DND-41 (cell line): ENCODE measurements around the gene KRTDAP.

ENCODE experiments used
- ATAC-seq: fragments of 200-7000 bp; cut with Tn5 transposase; 3 replicates; pipeline ENCODE4 v1.9.1; 2021; ENCODE audit warnings: low read depth; ENCODE audit not compliant: insufficient read depth
- DNase-seq: peaks from one replicate; pipeline ENCODE4 v3.0.0-alpha.2; 2020
- H2AFZ ChIP-seq: 2 replicates; pipeline ENCODE4 v1.6.0; 2012; ENCODE audit warnings: low read depth, low read length
- H3K27ac ChIP-seq: 2 replicates; pipeline ENCODE4 v1.5.1; 2012; ENCODE audit warnings: low read length, inconsistent platforms
- H3K27me3 ChIP-seq: fragments of 200-600 bp; sonication (generic); 2 replicates; pipeline ENCODE4 v1.6.0; 2012; ENCODE audit warnings: low read length, mild to moderate bottlenecking, inconsistent platforms; ENCODE audit not compliant: insufficient read depth, poor library complexity
- H3K36me3 ChIP-seq: 2 replicates; pipeline ENCODE4 v1.5.1; 2012; ENCODE audit warnings: low read length, inconsistent platforms; ENCODE audit not compliant: insufficient read depth
- H3K4me1 ChIP-seq: 2 replicates; pipeline ENCODE4 v1.5.1; 2012; ENCODE audit warnings: mild to moderate bottlenecking, low read length; ENCODE audit not compliant: insufficient read depth
- H3K4me2 ChIP-seq: 2 replicates; pipeline ENCODE4 v1.6.0; 2012; ENCODE audit warnings: mild to moderate bottlenecking, moderate library complexity, low read length, inconsistent platforms; ENCODE audit not compliant: insufficient read depth
- H3K4me3 ChIP-seq, 2 experiments: fragments of 200-600 bp in 1 of 2; shearing (Covaris generic) in 1 of 2; 2 replicates each; pipeline ENCODE4 v1.5.1; 2012 to 2016; ENCODE audit warnings: inconsistent platforms in 2 of 2, low read length in 2 of 2, mild to moderate bottlenecking in 2 of 2, low read depth in 1 of 2, moderate library complexity in 1 of 2
- H3K79me2 ChIP-seq: 2 replicates; pipeline ENCODE4 v1.6.0; 2012; ENCODE audit warnings: low read length, inconsistent platforms; ENCODE audit not compliant: insufficient read depth
- H3K9ac ChIP-seq: 2 replicates; pipeline ENCODE4 v1.6.0; 2012; ENCODE audit warnings: low read depth, mild to moderate bottlenecking, inconsistent platforms, low read length, moderate library complexity
- H3K9me3 ChIP-seq: 2 replicates; pipeline ENCODE4 v1.5.1; 2012; ENCODE audit warnings: low read length, moderate library complexity, mild to moderate bottlenecking, inconsistent platforms; ENCODE audit not compliant: insufficient read depth, severe bottlenecking
- H4K20me1 ChIP-seq: 2 replicates; pipeline ENCODE4 v1.6.0; 2012; ENCODE audit warnings: low read length; ENCODE audit not compliant: insufficient read depth
- CTCF ChIP-seq: IDR thresholded peaks from 2 replicates; pipeline ENCODE4 v1.5.1; 2012; ENCODE audit warnings: borderline replicate concordance, low read length, moderate library complexity, mild to moderate bottlenecking; ENCODE audit not compliant: poor library complexity, severe bottlenecking; ENCODE audit errors: extremely low read depth
- EZH2 ChIP-seq: IDR thresholded peaks from 3 replicates; pipeline ENCODE4 v1.6.1; 2012; ENCODE audit warnings: borderline replicate concordance, low read depth, mild to moderate bottlenecking, moderate library complexity, low read length, inconsistent platforms; ENCODE audit not compliant: severe bottlenecking

Gene KRTDAP

GRCh38 chr19:35455616-35456201 is 34.6 kb downstream of the KRTDAP start:
- TF ChIP-seq CTCF (no peak), EZH2 (no peak)

DNA sequence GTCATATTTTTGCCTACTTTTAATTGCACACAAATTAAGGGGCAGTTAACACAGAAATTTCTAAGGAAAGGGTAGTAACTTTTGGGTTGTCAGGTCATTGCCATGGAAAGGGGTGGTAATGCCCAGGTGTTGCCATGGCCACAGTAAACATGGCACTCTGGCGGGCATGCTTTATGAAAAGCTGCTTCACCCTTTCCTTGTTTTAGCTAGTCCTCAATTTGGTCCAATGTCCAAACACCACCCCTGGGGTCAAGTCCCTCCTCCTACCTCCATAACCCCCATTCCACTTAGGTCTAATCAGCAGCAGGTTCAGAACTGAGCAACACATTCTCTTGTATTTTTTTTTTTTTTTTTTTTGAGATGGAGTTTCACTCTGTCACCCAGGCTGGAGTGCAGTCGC is 35.6 kb downstream of the KRTDAP start:
- TF ChIP-seq EZH2 = no peak
- TF ChIP-seq CTCF = no peak
- no peak for DNase-seq
- H3K4me2 ChIP-seq = no peak overlapping the region
- no peak overlapping the region for H2AFZ ChIP-seq
- H3K9ac ChIP-seq = no peak overlapping the region
- H3K4me1 ChIP-seq = 0 out of 2 replicates have a peak, but pooled peaks cover 2% of the 10 kb centered on the region
- ATAC-seq = no peak
- H3K27me3 ChIP-seq = no peaks in the 10 kb centered on the region
- no peaks in the 10 kb centered on the region for H4K20me1 ChIP-seq
- H3K9me3 ChIP-seq = no peaks in the 10 kb centered on the region
- no peak overlapping the region for H3K27ac ChIP-seq
- no peaks in the 10 kb centered on the region for H3K79me2 ChIP-seq
- H3K4me3 ChIP-seq = no peak overlapping the region
- no peaks in the 10 kb centered on the region for H3K36me3 ChIP-seq

More at GRCh38 chr19:35455616-35456201, 34.6 kb downstream of the KRTDAP start:
- Histone ChIP-seq H3K79me2 (no peaks in the 10 kb centered on the region), H2AFZ (no peak overlapping the region), H3K27me3 (no peaks in the 10 kb centered on the region), H3K4me2 (no peak overlapping the region), H3K9ac (no peak overlapping the region), H3K27ac (no peak overlapping the region), H3K4me1 (0 out of 2 replicates have a peak, but pooled peaks cover 2% of the 10 kb centered on the region), H3K9me3 (no peaks in the 10 kb centered on the region), H3K36me3 (no peaks in the 10 kb centered on the region), H4K20me1 (no peaks in the 10 kb centered on the region), H3K4me3 (no peak overlapping the region)
- DNase-seq = no peak
- no peak for ATAC-seq

DNA sequence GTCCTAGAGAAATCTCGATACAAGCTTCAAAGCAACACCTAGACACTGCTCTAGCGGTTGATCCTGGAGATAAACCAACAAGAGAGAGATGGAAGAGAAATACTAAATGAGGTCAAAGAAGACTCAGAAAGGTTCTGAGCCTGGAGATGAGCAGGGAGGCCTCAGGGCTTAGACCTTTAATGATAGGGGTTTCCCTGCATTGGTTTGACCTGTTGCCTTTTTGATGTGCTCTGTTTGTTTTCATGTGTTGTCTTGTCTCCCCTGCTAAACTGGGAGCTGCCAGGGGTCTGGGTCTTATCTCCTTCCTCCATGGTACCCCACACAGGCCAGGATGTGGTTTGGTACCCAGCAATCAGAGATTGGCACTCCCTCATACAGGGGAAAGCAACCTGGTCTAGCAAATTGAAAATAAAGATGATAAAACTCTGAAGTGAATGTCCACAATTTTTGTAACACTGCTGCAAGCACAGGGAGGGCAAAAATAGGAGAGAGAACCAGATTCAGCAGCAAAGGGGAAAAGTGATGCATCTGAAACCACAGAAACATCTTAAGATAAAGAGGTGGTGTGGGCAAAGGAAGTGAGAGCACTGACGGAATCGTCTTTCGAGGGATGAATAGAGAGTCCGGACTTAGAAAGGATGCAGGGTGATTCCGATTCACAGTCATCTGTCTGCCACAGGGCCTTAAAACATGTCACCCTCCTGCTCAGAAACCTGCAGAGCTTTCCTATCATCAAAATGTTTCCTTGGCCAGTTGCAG is 38.7 kb downstream of the KRTDAP start:
- H3K9ac ChIP-seq = no peak overlapping the region
- ATAC-seq = no peak
- 0 out of 2 replicates have a peak, but pooled peaks cover 2% of the 10 kb centered on the region for H3K4me1 ChIP-seq
- H4K20me1 ChIP-seq = no peaks in the 10 kb centered on the region
- no peaks in the 10 kb centered on the region for H3K36me3 ChIP-seq
- no peak for DNase-seq
- no peak for TF ChIP-seq CTCF
- TF ChIP-seq EZH2 = no peak
- H3K4me3 ChIP-seq = no peak overlapping the region
- peaks cover 5% of the 10 kb centered on the region for H3K27me3 ChIP-seq
- no peak overlapping the region for H3K27ac ChIP-seq
- H3K4me2 ChIP-seq = no peak overlapping the region
- H2AFZ ChIP-seq = no peak overlapping the region
- H3K9me3 ChIP-seq = no peaks in the 10 kb centered on the region
- no peaks in the 10 kb centered on the region for H3K79me2 ChIP-seq
